Brain pericyte (primary cell): ENCODE data around the gene TPM2.

Experiments used
- DNase-seq: peaks from one replicate; pipeline ENCODE4 v3.0.0-alpha.2; 2012; ENCODE audit warnings: low read depth, low spot score

TPM2 gene

DNA sequence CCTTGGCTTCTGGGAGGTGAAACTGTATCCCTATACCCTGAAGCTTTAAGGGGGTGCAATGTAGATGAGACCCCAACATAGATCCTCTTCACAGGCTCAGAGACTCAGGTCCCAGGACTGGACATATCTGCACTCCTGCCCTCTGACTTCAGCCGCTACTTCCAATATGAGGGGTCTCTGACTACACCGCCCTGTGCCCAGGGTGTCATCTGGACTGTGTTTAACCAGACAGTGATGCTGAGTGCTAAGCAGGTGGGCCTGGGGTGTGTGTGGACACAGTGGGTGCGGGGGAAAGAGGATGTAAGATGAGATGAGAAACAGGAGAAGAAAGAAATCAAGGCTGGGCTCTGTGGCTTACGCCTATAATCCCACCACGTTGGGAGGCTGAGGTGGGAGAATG lies 10.6 kb downstream of the TPM2 start:
- no peak for DNase-seq

- no peak for DNase-seq
Observed at GRCh38 chr9:35675732-35676392, 13.9 kb downstream of the TPM2 start.

DNA sequence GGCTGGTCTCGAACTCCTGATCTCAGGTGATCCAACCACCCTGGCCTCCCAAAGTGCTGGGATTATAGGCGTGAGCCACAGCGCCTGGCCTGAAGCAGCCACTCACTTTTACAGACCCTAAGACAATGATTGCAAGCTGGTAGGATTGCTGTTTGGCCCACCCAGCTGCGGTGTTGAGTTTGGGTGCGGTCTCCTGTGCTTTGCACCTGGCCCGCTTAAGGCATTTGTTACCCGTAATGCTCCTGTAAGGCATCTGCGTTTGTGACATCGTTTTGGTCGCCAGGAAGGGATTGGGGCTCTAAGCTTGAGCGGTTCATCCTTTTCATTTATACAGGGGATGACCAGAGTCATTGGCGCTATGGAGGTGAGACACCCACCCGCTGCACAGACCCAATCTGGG lies 14.5 kb downstream of the TPM2 start:
- no peak for DNase-seq

DNA sequence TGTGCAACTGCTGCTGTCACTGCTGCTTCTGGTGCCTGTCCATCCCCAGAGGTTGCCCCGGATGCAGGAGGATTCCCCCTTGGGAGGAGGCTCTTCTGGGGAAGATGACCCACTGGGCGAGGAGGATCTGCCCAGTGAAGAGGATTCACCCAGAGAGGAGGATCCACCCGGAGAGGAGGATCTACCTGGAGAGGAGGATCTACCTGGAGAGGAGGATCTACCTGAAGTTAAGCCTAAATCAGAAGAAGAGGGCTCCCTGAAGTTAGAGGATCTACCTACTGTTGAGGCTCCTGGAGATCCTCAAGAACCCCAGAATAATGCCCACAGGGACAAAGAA lies 15.7 kb downstream of the TPM2 start:
- DNase-seq: no peak

GRCh38 chr9:35673132-35674024 lies 16.3 kb downstream of the TPM2 start, which contains the start of gene CA9:
CA9 (plus strand) TSS chr9:35673928; CDS start chr9:35673960, 32 bp downstream.
- no peak for DNase-seq

DNA sequence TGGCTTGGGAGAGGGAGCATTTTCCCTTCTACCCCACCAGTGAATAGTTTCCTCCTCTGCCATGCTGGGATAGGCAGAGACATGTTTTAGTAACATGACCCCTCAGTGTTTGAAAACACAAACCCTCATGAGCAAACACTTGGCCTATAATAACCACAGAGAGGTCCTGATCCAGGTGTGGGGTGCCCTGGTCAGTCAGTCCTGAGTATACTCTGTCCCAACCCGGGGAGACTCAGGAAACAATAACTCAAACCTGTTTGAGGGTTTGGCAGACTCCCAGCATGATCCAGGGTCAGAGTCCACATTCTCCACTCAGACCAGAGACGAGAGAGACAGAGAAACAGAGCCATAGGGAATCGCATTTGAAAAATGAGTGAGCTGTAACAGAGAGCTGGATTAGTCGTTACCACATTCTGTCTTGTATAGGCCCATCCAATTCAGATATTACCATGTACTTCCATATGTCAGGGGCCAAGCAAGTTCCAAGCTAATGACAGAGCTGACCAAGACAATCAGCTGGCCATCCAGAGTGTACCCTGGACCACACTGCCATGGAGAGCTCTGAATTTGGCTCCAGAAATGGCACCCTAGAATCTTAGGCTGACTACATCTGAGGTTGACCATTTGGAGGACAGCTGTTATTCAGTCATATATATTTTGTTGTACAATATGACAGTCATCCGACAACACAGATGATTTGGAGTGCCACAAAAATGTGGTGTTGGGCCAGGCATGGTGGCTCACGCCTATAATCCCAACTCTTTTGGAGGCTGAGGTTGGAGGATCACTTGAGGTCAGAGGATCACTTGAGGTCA lies 20.2 kb downstream of the TPM2 start:
- DNase-seq: no peak

GRCh38 chr9:35667939-35668338 lies 21.8 kb downstream of the TPM2 start:
- no peak for DNase-seq

DNA sequence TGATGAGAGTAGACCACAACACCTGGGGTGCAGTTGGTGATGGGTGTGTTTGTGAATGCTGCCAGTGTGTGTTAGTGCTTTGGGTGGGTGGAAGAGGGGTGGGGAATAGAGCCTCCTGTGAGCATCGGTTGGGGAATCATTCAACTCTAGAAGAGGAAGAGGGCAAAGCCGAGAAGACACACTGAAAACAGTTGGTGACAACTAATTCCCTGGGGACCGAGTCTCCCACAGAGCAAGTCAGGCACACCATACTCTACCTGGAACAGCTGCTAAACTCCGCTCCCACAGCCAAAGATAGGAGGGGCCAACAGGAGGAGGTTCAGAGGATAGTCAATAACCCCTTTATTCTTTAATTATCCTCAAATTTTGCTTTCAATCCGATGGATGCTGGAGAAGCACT lies 23.2 kb downstream of the TPM2 start:
- DNase-seq: no peak

DNA sequence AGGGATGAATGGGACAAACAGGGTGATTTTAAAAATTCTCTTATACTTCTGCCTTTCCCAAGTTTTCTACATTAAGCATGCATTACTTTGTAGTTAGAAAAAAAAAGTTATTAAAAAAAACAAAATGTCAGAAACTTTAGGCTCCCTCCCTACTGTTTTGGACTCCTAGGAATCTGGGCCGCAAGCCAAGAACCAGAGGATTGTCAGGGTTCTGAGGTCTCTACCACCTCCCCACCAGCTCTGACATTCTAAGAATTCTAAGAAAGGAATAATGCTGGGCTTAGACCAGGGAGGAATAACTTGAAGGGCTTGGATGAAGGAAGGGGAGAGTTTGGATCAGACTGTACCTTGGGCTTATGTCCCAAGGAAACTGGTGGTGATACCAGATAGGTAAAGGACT lies 23.7 kb downstream of the TPM2 start:
- no peak for DNase-seq

- DNase-seq: no peak
Observed at GRCh38 chr9:35665471-35665818, 24.3 kb downstream of the TPM2 start.

- peak; percentile 36 for DNase-seq
Observed at GRCh38 chr9:35664531-35665470, 24.9 kb downstream of the TPM2 start, which contains the start of gene ARHGEF39. ARHGEF39 (minus strand) TSS chr9:35665195; CDS start chr9:35665169, 26 bp downstream.

GRCh38 chr9:35662437-35662836 lies 27.3 kb downstream of the TPM2 start:
- no peak for DNase-seq

- DNase-seq: no peak
Observed at GRCh38 chr9:35661756-35662350, 27.9 kb downstream of the TPM2 start.

- DNase-seq: no peak
Observed at GRCh38 chr9:35660966-35661415, 28.7 kb downstream of the TPM2 start.

DNA sequence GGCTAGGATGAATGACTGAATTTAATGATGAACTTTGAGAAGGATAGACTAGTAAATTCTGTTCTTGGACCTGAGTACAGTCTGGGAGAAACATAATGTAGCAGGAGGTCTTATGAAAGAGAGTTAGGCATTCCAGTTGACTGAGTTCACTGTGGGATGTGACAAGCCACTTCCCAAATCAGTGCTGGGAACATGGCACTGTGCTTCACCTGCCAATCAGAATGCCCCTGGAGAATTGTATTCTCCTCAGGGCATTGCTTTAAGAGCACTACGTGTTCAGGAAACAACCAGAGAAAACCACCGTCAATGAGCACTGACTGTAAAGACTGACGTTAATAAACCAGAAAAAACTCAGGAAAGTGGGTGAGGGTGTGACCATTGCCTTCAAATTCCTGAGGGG lies 30.4 kb downstream of the TPM2 start:
- DNase-seq: no peak

DNA sequence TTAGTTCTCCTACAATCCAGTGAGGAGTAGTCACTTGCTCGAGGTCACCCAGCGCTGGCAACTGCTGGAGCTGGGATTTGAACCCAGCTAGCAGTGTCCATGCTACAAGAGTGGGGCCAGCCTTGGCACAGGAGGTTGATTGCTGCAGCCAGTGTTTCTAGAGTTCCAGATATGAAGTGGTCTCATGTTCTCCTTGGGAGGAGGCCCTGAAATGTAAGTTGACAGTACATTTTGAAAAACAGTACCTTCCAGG lies 30.8 kb downstream of the TPM2 start:
- DNase-seq: no peak

GRCh38 chr9:35658137-35658967 lies 31.4 kb downstream of the TPM2 start, which contains the start of gene CCDC107:
CCDC107 (plus strand) TSS chr9:35658292; CDS start chr9:35658380, 88 bp downstream.
- DNase-seq: peak; percentile 53

- DNase-seq: peak; percentile 99
Observed at GRCh38 chr9:35657546-35658136, 32.1 kb downstream of the TPM2 start, which contains the start of gene RMRP. RMRP (minus strand) TSS chr9:35658019.

DNA sequence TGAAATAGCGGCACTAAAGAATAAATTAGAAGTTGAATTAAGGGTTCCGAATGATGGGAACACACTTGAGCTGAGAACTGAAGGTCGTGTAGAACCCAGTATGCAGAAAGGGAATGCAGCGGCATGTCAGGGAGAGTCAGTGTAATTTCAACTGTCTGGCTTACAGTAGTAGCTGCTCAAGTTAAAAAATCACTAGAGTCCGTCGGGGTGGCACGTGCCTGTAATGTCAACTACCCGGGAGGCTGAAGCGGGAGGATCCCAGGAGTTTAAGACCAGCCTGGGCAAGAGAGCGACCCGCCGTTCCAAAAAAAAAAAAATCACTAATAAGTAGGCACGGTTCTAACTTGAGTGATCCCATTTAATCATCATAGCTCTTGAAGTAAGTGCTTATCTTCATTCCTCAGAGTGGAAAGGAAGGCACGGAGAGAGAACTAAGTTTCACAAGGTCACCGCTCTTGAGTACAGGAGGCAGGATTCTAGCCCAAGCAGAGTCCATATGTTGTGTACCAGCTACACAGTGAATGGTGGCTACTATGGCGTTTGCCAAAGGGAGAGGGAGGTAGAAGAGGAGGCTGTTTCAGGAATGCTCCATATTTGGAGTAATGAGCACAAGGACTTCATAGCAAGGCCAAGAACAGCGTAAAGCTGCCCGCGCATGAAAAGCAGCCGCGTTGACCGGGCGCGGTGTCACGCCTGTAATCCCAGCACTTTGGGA lies 32.7 kb downstream of the TPM2 start:
- DNase-seq: peak; percentile 44
